GM19023 (cell line): ENCODE data around the gene SPCS1.

Source experiments
- ATAC-seq: cut with Tn5 transposase; IDR thresholded peaks from one replicate; pipeline ENCODE4 v1.9.1; 2021; ENCODE audit warnings: mild to moderate bottlenecking, moderate library complexity; ENCODE audit not compliant: unreplicated experiment

Gene SPCS1

GRCh38 chr3:52694528-52695189 lies 11.2 kb upstream of the SPCS1 start:
- ATAC-seq: no peak

GRCh38 chr3:52695798-52696671 lies 9.9 kb upstream of the SPCS1 start:
- ATAC-seq: no peak

- no peak for ATAC-seq
Observed at GRCh38 chr3:52696830-52697631, 8.9 kb upstream of the SPCS1 start.

GRCh38 chr3:52697632-52697965 lies 8.3 kb upstream of the SPCS1 start:
- ATAC-seq: no peak

GRCh38 chr3:52703341-52703740 lies 2.6 kb upstream of the SPCS1 start:
- ATAC-seq: no peak

- peak; percentile 3 for ATAC-seq
Observed at GRCh38 chr3:52704611-52705437, 1.1 kb upstream of the SPCS1 start.

- no peak for ATAC-seq
Observed at GRCh38 chr3:52705438-52705687, 543 bp upstream of the SPCS1 start.

- ATAC-seq: no peak
Observed at GRCh38 chr3:52707585-52707984, 1.7 kb downstream of the SPCS1 start.

- no peak for ATAC-seq
Observed at GRCh38 chr3:52710512-52710911, 4.6 kb downstream of the SPCS1 start.

GRCh38 chr3:52712291-52713212 lies 6.6 kb downstream of the SPCS1 start:
- ATAC-seq: no peak

GRCh38 chr3:52714335-52715302 lies 8.7 kb downstream of the SPCS1 start:
- no peak for ATAC-seq

- ATAC-seq: no peak
Observed at GRCh38 chr3:52715714-52716305, 9.9 kb downstream of the SPCS1 start.

- no peak for ATAC-seq
Observed at GRCh38 chr3:52719618-52720017, 13.7 kb downstream of the SPCS1 start.

- no peak for ATAC-seq
Observed at GRCh38 chr3:52721002-52721729, 15.3 kb downstream of the SPCS1 start.

GRCh38 chr3:52721730-52722008 lies 15.8 kb downstream of the SPCS1 start:
- ATAC-seq: no peak

- ATAC-seq: no peak
Observed at GRCh38 chr3:52722491-52722890, 16.6 kb downstream of the SPCS1 start.

- ATAC-seq: no peak
Observed at GRCh38 chr3:52723935-52724334, 18.0 kb downstream of the SPCS1 start.

- no peak for ATAC-seq
Observed at GRCh38 chr3:52724511-52724910, 18.6 kb downstream of the SPCS1 start.
